Measurements from ENCODE around the gene MYO1D.

DNA sequence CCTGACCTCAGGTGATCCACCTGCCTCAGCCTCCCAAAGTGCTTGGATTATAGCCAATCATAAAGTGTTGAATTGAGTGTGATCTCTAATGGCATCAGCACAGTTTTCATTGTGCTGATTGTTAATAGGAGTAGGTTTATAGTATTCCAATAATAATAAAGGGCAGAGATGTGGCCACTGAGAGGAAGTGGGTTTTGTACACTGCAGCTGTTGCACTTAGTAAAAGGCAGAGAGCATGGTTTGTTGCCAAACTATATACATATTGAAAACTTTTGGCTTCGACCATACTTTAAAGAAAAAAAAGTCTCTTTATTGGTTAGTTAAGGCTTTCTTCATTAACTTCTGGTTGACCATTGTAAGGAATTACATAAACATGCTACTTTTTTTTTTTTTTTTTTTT is 204.2 kb downstream of the MYO1D start:
- TF ChIP-seq, protein P1, sequence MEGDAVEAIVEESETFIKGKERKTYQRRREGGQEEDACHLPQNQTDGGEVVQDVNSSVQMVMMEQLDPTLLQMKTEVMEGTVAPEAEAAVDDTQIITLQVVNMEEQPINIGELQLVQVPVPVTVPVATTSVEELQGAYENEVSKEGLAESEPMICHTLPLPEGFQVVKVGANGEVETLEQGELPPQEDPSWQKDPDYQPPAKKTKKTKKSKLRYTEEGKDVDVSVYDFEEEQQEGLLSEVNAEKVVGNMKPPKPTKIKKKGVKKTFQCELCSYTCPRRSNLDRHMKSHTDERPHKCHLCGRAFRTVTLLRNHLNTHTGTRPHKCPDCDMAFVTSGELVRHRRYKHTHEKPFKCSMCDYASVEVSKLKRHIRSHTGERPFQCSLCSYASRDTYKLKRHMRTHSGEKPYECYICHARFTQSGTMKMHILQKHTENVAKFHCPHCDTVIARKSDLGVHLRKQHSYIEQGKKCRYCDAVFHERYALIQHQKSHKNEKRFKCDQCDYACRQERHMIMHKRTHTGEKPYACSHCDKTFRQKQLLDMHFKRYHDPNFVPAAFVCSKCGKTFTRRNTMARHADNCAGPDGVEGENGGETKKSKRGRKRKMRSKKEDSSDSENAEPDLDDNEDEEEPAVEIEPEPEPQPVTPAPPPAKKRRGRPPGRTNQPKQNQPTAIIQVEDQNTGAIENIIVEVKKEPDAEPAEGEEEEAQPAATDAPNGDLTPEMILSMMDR (IDR thresholded peaks at IDR 0.05), result no peak
- TF ChIP-seq POLR2A (IDR thresholded peaks at IDR 0.05) (no peak), EP300 (IDR thresholded peaks at IDR 0.05) (no peak)
